Right ventricle myocardium superior (tissue), 1 donor: ENCODE data around the gene EXD3. TPM values are rescaled to one million over a fixed set of nuclear protein-coding genes. Genes with fewer than 3 reads are reported as not detected.
A peak's percentile ranks its signal among the peaks of the same experiment; 100 is the strongest.
"Not testable (repeated sequence)": the region's sequence is repeated elsewhere in the genome, so short reads cannot be mapped to it uniquely, and the experiment has no call there.

Source experiments
- ATAC-seq: fragments of 200-7000 bp; cut with Tn5 transposase; one replicate; pipeline ENCODE4 v1.9.1; 2020; ENCODE audit warnings: mild to moderate bottlenecking; ENCODE audit not compliant: poor library complexity
- DNase-seq: peaks from one replicate; pipeline ENCODE4 v3.0.0-alpha.2; 2020
- intact Hi-C: fragments of 100-400 bp; cut with DNase I; formaldehyde crosslinking; loops from one replicate; pipeline ENCODE4 v1.11.2; 2022
- total RNA-seq: library from RNA; stranded (reverse); fragmentation: NEBNext Ultra II Directional; extraction: Animal tissue kit (Norgen Biotek cat#: 25700); gene quantifications from one replicate; pipeline ENCODE4 v1.2.1, GENCODE V29; 2021
- donor health status: DM: no; HTN: yes; CAD: no; lungs with severe emphysema.

Gene EXD3
- total RNA-seq, 1 donor from 2014 or later: 6.9 TPM

DNA sequence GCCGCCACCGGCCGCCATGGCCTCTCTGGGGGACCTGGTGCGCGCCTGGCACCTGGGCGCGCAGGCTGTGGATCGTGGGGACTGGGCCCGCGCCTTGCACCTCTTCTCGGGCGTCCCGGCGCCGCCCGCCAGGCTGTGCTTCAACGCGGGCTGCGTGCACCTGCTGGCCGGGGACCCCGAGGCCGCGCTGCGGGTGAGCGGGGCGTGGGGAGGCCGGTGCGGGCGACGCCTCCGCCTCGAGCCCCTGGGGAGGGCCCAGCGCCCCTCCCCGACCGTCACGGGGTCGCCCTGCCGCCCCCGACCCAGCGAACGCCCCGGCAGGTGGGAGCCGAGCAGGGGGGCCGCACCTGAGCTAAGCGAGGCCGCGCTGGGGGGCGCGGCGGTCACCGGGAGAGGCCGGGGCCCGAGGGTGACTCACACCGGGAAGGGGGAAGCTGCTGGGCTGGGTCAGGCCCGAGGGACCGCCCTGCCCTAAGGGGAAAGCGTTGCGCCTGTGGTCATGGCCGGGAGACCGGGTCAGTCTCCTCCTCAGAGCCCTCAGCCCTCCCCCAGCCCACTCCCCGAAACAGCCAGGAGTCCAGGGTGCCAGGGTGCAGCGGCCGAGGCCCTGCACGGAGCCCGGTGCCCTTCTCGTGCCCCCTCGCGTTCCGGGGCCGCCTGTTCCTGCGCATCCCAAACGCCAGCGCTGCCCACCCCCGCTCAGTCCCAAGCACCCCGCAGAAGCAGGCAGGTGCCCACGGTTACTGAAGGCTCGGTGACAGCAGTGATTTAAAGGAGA is 741 bp upstream of the EXD3 start:
- ATAC-seq (peak; percentile 8), DNase-seq (peak; percentile 50)
- intact Hi-C loops: no loop called here

DNA sequence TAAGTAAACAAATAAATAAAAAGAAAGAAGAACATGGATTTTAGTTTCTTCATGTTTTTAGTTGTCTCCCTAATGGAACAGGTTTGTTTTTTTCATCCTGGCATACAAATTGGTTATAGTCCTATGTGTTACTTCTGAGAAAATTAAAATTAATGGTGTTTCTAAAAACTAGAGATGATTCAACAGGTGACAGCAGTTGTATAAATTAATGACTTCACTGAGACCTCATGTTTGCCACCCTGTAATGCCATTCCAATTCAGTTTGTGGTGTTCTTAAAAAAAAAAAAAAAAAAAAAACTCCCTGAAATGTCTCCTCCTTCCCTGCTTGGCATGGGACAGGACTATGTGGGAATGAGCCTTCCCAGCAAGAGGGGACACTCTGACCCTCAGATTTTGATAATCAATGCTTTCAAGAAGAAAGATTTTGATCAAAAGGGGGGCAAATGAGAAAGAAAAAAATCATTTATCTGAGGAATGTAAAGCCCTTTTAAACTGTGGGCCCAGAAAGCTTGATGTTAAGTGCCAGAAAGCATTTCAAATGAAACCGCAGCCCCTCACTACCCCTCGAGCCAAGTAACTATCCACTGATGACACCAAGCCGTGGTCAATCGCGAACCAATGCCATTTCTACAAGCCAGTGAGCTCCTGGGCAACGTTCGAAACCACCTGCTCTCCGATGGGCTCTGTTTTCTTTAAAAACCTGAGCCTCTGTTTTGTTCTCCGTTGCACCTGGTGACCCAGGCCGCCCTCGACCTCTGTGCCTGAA is 941 bp downstream of the EXD3 start:
- no peak for DNase-seq
- no peak for ATAC-seq
- intact Hi-C loops: no loop called here

DNA sequence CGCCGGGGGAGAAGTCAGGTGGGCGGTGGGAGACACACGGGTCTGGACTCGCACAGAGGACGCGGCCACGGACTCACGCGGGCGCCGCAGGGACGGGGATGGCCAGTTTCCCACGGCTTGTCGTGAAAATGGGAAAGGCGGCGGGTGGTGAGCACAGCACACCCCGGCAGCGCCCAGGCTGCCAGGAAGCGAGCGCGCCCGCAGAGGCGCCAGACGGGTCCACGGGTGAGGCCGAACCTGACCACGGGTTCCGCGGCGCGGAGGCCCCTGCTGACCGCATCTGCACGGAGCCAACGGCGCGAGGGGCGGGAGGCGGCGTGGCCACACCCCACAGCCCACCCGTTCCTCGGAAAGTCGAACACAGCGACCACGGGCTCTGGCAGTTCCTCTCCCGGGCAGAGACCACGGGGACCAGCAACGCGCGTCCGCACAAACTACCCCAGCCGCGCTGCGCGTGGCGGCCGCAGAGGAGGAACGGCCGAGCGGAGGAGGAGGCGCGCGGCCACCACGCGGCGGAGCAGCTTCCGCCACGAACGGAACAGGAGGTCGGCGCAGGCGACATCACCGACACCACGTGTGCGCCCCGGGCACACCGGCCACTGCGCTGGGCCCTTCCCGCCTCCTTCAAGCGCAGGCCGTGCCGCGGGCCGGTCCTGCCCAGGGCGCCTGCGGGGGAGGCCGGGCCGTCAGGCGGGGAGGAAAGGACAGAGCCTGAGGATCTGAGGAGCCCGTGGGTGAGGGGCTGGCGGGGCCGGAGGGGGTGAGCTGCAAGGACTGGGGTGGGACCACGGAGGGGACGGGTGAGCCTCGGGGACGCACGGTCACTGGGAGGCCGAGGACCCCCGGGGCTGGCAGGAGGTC is 5.6 kb downstream of the EXD3 start:
- ATAC-seq: peak; percentile 39
- DNase-seq: peak; percentile 49
- intact Hi-C loops: no loop called here

DNA sequence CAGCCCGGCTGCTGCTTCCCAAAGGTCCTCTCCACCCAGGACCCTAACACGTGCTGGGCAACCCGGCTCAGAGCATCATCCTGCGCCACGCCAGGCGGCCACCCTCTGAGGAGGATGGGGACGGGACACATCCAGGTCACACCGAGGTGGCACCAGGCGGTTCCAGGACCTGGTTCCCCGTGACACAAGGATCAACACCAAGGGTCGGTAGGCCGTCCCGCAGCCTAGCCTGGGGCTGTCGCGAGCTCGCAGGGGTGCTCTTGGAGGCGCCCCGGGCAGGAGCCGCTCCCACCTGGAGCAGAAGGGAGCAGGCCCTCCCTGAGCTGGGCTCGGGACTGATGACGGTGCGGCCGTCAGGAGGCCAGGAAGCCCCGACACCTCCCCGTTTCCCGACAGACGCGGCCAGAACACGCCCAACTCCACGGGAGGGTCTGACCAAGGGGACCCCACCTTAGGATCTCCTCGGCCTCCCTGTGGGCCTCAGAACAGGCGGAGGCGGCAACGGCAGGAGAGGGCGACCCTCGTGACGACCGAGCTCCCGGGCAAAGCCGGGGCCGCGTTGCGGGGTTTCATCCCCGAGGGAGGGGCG is 6.3 kb downstream of the EXD3 start:
- no peak for ATAC-seq

GRCh38 chr9:137416006-137416562 is 6.9 kb downstream of the EXD3 start:
- ATAC-seq (no peak), DNase-seq (peak; percentile 32)
- intact Hi-C loops: no loop called here

More for the DNA sequence above, 6.3 kb downstream of the EXD3 start:
- intact Hi-C loops: no loop called here
- DNase-seq: peak; percentile 34

DNA sequence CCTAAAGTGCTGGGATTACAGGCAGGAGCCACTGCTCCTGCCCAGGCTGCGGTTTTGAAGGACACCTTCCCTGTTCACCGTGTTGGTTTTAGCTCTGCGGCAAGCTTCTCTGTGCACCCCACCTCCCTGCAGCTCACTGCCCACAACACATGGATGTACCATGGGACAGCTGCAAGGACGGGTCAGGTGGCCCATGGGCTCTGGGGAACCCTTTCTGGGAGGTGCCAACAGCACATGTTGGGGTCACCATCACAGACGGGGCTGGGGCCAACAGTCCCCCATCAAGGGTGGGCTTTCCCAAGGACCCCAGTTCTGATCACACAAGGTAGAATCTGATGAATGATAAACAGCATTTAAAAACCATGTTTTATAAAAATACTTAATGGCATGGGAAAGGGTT is 7.5 kb downstream of the EXD3 start:
- intact Hi-C loops: no loop called here
- DNase-seq (no peak), ATAC-seq (no peak)

GRCh38 chr9:137412431-137412830 is 10.5 kb downstream of the EXD3 start:
- DNase-seq (peak; percentile 25), ATAC-seq (no peak)
- intact Hi-C loops: no loop called here

GRCh38 chr9:137411645-137412380 is 11.1 kb downstream of the EXD3 start:
- intact Hi-C loops: no loop called here
- peak; percentile 81 for DNase-seq
- peak; percentile 4 for ATAC-seq

DNA sequence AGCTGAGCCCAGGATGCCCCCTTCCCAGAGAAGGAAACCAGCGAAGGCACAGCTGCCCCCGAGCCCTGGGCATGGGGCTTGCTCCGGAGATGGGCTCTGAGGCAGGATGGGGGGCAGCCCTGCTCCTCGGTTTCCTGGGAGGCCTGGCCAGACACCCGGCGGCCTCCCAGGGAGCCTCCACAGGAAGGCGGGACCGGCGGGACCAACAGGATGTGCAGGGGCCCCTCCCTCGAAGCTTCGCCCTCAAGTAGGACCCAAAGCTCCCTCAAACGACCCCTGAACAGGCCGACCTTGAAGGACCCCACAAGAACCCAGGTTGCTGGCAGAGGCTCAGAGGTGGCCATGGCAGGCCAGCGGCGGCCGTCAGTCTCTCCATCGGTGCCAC is 11.7 kb downstream of the EXD3 start:
- no peak for ATAC-seq
- peak; percentile 43 for DNase-seq
- intact Hi-C loops: no loop called here

DNA sequence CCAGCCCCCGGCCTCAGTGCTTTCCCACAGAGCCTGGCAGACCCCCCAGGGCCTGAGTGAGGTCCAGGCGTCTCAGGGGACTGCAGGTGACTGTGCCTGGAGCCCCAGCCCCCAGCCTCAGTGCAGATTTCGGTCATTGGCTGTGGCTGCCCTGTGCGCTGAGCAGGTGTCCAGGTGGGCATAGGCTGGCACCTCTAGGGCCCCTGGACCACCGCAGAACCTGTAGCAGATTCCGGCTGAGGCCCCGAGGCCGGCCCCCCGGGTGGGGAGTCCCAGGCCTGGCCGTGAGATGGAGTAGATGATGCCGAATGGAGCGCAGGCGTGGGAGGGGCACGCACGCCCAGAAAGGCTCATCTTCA is 12.1 kb downstream of the EXD3 start:
- ATAC-seq (no peak), DNase-seq (no peak)
- intact Hi-C loops: no loop called here

- intact Hi-C loops, ATAC-seq: not testable (repeated sequence)
- peak; percentile 37 for DNase-seq
Measured at GRCh38 chr9:137410236-137410890, 12.6 kb downstream of the EXD3 start.

- DNase-seq (no peak), ATAC-seq (no peak)
- intact Hi-C loops: loop anchor here (5.0 kb wide), 1 partner anchor 112 kb away; no protein-coding TSS in a partner anchor
Measured at GRCh38 chr9:137409515-137409914, 13.4 kb downstream of the EXD3 start.

GRCh38 chr9:137408651-137409405 is 14.1 kb downstream of the EXD3 start:
- intact Hi-C loops: loop anchor here (5.0 kb wide), 1 partner anchor 112 kb away; no protein-coding TSS in a partner anchor
- ATAC-seq (no peak), DNase-seq (no peak)

DNA sequence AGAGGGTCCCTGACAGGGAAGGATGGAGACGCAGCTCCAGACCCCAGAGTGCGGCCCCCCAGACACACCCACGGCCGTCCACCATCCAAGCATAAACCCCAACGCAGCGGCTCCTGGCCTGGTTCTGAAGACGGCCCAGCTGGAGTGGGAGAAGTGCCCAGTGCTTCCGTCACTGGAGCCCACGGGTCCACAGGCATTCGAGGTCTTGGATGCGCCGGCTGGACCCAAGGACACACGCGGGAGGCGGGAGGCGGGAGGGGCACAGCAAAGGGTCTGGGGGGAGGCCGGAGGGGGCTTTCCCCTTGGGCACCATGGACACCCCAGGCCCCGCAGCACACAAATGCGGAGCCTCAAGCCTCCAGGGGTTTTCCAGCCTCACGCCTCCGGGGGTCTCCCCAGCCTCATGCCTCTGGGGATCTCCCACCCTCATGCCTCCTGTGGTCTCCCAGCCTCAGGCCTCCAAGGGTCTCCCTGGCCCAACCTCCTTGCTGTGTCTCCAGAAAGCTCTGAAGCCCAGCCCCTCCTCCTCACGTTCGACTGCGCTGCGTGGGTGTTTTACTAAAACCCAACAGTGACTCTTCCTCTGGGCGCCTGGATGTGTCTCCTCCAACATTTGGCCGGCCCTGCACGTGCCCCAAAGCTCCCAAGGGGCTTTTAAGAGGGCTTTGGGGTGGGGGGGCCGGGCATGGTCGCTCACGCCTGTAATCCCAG is 15.2 kb downstream of the EXD3 start:
- ATAC-seq: peak; percentile 40
- intact Hi-C loops: loop anchor here (5.0 kb wide), 1 partner anchor 110 kb away; no protein-coding TSS in a partner anchor

DNA sequence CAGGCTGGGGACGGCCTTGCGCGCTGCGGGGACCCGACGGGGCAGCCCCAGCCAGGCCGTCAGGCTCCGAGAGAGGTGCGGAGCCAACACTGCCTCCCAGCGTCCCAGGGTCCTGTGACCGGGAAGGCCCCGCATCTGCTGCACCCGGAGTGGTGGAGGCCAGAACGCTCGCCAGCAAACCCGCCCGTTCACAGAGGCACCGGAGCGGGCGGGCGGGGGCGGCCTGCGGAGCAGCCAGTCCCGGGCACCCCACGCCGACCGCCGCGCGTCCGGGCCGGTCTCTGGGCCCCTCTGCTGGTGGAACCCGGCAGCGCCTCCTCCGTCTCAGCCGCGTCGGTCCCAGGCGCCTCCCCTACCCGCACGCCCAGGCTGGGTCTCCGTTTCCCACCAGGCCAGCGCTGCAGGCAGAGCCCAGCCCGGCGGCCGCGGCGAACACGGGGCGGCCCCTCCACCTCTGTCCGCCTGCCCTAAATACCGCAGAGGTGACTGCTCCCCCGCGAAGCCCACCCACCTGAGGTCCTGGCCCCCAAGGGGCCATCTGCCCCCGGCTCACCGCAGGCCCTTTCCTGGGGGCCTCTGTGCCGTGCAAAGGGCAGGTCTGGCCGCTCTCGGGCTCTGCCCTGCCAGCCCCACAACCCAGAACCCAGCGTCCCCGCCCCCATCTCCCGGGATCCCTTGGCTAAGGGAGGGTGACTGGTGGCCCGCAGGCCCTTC is 15.9 kb downstream of the EXD3 start:
- intact Hi-C loops: loop anchor here (5.0 kb wide), 1 partner anchor 110 kb away; no protein-coding TSS in a partner anchor
- peak; percentile 90 for ATAC-seq
- peak; percentile 78 for DNase-seq

More for the DNA sequence above, 15.2 kb downstream of the EXD3 start:
- peak; percentile 81 for DNase-seq
